IPS-NIHi7 (cell line): ENCODE results near the gene PCNP.
A peak's percentile ranks its signal among the peaks of the same experiment; 100 is the strongest.
"Not testable (repeated sequence)": the region's sequence is repeated elsewhere in the genome, so short reads cannot be mapped to it uniquely, and the experiment has no call there.

Experiments used
- DNase-seq: peaks from one replicate; pipeline ENCODE4 v3.0.0; 2012; ENCODE audit warnings: mixed read lengths; ENCODE audit errors: extremely low spot score

The PCNP gene

DNA sequence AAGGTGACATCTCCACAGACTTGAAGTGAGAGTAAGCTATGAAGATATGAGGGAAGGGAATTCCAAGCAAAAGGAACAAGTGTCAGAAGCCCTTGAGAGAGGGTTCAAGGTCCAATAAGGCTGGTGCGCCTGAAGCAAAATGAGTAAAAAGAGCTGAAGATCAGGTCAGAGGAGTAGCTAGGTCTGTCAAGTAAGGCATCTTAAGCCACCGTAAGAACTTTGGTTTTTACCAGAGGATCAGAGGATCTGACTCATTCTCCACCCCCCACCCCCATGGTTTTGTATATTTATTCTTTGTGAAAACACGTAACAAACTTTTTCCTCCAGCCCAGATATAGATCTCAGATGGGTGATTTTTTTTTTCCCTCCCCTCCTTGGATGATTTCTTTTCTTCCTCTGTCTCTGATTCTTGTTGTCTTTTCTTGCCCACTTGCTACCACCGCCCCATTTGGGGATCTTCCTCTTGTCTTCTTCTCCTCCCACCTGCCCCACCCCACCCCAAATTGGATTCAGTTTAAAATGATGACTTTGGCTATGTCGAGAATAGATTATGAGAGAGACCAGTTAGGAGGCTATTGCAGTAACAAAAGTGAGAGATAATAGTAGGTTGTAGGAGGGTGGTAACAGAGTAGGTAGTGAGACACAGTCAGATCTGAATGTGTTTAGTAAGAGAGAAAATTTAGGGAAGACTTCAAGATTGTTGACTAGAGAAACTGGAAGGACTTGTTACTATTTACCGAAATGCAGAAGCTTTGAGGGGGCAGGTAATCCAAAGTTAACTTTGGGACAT, 6.3 kb upstream of the PCNP start:
- DNase-seq = no peak

DNA sequence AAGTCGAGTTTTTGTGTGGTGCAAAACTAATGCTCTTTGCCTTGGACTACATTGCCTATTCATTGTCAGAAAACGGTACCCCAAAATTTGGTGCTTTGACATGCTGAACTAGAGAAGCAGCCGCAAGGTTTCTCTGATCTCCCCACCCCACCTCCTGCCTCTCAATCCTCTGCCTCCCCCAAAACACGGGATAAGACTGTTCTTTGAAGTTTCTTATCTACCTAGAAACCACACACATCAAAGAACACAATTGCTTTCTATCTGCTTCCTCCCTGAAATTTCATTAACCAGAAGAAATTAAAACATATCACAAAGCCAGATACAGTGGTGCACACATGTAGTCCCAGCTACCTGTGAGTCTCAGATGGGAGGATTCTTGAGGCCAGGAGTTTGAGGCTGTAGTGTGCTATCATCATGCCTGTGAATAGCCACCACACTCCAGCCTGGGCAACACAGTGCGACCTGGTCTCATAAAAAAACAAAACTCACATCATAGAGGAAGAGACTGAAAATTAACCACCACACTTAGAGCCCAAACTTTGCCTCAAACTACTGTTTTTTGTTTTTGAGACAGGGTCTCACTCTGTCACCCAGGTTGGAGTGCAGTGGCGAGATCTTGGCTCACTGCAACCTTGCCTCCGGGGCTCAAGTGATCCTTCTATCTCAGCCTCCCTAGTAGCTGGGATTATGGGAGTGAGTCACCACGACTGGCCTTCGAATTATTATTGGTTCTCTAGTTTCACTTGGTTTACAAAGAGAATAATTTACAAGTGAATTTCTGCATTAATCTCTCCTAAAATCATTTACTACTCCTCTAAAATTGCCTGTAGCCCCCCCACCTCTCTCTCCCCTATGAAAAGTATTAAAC, 2.7 kb upstream of the PCNP start:
- no peak for DNase-seq

DNA sequence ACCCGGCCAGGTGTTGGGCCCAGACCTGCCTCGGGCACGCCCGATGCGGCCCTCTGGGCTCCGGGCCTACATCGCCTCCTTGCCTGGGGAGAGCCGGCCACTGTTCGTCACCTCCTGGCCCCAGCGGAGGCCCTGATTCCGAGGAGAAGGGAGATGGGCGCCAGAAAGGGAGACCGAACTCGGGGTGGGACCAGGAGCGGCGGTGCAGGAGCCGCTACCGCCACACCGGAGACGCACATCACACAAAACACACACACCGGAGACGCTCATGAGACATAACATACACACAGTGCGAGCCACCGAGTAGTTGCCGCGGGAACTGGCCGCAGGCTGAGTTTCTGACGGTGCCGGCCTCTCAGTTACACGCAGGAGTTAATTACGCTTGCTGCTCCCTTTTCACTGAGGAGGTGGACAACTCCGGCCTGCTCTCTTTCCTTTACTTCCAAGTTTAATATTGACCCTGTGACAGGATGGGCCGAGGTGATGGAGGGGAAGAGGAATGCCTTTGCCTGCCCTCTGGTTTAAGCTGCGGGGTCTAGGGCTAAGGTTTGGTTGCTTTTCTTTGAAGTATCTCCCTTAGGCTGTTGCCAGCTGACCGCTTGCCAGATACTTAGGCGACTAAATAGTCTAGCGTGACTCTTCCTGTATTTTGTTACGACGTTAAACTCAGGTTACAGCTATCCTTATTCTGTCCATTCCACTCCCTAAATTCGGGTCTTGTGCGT, 570 bp downstream of the PCNP start:
- peak; percentile 48 for DNase-seq

DNA sequence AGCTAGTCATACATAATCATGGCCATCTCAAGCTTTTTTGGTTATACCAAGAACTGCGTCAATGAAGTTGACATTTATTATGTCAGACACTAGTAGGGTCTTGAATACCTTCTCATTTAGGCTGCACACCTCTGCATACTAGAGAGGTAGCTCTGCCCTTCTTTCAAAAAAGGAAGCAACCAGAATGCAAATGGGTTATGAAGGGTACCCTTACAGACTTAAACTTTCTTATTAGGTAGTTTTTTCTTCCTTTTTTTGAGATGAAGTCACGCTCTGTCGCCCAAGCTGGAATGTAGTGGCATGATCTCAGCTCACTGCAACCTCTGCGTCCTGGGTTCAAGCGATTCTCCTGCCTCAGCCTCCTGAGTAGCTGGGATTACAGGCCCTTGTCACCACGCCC, 3.3 kb downstream of the PCNP start:
- no peak for DNase-seq

DNA sequence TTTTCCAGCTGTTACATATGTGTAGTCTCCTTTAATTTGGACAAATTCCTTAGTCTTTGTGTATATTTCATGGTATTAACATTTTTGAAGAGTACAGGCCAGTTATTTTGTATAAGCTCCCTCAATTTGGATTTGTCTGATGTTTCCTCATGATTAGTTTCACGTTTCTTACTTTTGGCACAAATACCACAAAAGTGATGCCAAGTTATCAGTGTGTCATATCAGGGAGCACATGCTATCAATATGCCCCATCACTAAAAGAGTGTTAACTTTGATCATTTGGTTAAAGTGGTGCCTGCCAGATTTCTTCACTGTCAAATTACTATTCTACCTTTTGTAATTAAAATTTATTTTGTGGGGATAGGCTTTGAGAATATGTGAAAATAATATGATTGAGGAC, 14.6 kb downstream of the PCNP start:
- no peak for DNase-seq

DNA sequence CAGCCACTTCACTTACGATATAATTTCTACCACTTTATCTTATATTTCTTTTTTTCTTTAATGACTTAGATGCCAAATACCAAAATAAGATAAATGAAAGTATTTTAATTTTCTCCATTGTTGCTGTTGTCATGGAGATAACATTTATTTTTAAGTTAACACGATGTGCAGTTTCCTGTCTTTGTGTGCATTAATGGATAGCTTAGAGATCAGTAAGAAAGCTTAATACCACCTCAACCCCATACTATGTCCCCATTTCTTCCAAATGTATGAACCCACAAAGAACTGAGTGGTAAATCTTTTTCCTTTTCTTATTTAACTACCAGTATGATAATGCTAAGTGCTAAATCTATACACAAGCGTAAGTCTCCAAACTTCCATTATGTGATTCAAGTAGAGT, 17.1 kb downstream of the PCNP start:
- no peak for DNase-seq

DNA sequence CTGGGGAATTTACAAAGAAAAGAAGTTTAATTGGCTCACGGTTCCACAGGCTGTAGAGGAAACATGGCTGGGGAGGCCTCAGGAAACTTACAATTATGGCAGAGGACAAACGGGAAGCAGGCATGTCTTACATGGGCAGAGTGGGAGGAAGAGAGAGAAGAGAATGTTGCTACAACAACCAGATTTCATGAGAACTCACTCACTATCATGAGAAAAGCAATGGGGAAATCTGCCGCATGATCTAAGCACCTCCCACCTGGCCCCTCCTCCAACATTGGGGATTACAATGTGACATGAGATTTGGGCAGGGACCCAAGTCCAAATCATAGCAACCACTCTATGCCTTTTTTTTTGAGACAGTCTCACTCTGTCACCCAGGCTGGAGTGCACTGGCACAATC, 28.8 kb downstream of the PCNP start:
- no peak for DNase-seq

DNA sequence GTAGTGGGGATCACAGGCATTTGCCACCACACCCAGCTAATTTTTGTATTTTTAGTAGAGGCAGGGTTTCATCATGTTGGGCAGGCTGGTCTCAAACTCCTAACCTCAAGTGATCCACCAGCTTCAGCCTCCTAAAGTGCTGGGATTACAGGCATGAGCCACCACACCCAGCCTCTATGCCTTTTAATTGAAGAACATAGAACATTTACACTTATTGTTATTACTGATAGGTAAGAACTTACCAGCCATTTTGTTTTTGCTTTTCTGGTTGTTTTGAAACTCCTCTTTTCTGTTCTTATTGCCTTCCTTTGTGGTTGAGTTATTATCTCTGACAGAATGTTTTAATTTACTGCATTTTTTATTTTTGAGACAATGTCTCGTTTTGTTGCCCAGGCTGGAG, 29.2 kb downstream of the PCNP start:
- no peak for DNase-seq

DNA sequence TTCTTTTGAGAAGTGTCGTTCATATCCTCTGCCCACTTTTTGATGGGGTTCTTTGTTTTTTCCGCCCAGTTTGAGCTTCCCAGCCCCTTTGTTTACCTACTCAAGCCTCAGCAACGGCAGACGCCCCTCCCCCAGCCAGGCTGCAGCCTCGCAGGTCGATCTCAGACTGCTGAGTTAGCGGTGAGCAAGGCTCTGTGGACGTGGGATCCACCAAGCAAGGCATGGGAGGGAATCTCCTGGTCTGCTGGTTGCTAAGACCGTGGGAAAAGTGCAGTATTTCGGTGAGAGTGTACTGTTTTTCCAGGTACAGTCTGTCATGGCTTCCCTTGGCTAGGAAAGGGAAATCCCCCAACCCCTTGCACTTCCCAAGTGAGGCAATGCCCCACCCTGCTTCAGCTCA, 31.4 kb downstream of the PCNP start:
- not testable (repeated sequence) for DNase-seq

DNA sequence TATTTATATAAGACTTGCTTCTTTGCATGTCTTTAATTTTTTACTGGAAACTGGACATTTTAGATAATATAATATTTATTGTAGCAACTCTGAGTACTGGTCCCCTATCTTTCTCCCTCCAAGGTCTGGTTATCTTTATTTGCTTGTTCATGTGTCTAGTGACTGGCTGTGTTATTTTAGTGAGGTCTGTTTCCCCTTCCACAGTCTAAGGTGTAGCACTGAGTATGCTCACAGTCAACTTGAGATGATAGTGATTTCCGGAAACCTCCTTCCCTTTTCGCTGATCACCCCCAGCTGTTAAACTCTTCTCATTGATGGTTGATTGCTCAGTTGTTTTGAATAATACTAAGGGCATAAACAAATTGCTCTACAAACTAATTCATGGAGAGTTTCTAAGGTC, 37.0 kb downstream of the PCNP start:
- DNase-seq = no peak

DNA sequence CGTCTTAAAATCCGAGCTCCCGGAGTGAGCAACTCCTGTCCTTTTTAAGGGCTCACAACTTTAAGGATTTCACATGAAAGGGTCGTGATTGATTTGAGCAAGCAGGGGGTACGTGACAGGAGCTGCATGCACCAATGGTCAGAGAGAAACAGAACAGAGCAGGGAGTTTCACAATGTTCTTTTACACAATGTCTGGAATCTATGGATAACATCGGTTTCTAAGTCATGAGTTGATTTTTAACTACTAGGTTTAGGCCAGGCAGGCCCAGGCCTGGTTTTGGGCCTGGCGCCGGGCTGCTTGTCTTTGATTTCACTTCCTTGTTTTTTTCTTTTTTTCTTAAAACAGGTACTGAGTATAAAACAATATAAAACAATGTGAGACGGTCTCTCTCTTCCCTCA, 39.0 kb downstream of the PCNP start:
- not testable (repeated sequence) for DNase-seq

DNA sequence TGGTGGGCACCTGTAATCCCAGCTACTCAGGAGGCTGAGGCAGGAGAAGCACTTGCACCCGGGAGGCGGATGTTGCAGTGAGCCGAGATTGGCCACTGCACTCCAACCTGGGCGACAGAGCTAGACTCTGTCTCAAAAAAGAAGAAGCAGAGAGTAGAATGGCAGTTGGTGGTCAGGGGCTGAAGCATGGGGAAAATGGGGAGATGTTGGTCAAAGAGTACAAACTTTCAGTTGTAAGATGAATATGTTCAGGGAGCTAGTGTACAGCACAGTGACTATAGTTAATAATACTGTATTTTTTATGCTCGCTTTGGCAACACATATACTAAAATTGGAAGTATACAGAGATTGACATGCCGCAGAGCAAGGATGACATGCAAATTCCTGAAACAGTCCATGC, 41.5 kb downstream of the PCNP start:
- no peak for DNase-seq

DNA sequence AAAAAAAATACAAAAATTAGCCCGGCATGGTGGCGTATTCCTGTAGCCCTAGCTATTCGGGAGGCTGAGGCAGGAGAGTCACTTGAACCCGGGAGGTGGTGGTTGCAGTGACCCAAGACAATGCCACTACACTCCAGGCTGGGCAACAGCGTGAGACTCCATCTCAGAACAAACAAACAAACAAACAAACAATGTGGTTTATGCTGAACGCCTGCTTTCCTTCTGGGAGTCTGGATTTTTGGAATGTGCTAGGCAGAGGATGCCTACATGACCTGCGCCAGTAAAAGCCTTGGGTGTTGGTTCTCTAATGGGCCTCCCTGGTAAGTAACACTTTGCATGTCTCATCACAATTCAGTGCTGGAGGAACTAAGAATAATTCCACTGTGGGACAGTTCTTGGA, 43.5 kb downstream of the PCNP start:
- no peak for DNase-seq

DNA sequence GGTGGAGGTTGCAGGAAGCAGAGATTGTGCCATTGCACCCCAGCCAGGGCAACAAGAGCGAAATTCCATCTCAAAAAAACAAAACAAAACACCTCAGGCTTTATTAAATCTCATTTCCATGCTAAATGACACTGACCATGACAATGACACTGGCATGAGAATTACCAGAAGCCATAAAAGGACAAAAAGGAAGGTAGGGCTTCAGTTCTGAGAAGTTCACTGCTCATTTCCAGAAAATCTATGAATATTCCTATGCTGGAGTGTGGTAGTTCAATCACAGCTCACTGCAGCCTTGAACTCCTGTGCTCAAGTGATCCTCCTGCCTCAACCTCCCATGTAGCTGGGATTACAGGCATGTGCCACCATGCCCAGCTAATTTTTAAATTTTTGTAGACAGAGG, 44.7 kb downstream of the PCNP start:
- DNase-seq = no peak

DNA sequence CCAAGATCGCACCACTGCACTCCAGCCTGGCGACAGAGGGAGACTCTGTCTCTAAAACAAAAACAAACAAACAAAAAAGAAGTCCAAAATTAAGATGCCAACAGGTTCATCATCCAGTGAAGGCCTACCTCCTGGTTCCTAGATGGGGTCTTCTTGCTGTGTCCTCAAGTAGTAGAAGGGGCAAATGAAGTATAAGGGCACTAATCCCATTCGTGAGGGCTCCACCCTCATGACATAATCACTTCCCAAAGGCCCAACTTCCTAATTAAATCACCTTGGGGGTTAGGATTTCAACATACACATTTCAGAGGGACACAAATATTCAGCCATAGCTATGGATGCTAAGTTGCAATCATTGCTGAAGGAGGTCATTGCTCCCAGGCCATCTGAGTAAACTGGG, 45.8 kb downstream of the PCNP start:
- DNase-seq = no peak

DNA sequence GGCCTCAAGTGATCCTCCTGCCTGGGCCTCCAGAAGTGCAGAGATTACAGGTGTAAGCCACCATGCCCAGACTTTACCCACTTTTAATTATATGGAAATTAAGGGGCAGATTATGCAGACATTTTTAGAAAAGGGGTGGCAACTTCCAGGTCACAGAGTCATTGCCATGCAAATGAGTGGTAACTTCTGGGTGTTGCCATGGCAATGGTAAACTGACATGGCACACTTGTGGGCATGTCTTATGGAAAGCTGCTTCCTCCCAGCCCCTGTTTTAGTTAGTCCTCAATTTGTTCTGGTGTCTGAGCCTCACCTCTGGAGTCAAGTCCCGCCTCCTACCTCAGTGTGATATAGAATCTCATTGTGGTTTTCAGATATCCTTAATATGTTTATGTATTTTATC, 49.7 kb downstream of the PCNP start:
- DNase-seq = no peak

DNA sequence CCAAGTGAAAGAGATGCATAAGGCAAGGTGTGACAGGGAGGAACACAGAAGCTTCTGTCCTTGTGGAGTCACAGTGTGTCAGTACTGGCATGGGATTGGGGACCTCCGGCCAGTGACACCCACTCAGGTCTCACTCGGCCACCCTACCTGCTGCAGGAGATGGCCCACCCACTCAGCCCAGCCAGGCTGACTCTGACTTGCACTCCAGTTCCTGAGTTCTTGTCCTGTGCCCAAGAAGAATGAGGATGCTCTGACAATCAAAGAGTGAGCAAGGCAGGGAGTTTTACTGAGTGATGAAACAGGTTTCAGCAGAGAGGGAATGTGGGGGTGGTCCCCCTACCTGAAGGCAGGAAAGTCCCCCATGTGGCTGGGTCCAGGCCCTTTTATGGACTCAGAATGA, 50.9 kb downstream of the PCNP start:
- no peak for DNase-seq

DNA sequence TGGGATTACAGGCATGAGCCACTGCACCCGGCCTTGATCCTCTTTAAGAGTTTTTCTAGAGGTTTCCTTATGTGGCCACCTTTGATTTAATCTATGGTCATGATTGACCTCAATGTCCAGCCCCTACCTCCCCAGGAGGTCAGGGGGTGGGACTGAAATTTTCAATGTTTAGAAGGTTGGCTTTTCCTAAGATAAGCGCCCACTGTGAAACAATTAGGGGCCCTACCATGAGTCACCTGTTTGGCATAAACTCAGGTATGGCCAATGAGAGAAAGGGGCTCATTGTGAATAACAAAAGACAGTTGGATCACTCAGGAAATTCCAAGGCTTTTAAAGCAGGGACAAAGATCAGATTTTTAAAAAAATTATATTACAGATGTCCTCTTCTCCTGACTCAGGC, 51.9 kb downstream of the PCNP start:
- DNase-seq = no peak

DNA sequence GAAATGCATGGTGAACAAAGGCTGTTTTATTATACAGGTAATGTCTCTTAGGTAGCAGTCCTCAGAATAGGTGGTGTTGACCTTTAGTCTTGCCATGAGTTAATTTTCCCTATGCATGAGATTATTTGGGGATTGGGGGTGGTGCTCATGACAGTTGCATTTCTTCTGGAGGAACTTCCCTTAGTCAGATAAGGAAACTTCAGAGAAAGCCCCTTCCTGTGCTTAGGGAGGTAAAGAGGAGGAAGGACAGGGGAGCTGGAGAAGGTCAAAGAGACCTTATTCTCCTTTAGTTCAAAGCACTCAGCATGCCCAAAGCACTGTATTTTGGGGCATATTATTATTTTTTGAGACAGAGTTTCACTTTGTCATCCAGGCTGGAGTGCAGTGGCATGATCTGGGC, 55.2 kb downstream of the PCNP start:
- DNase-seq = no peak

DNA sequence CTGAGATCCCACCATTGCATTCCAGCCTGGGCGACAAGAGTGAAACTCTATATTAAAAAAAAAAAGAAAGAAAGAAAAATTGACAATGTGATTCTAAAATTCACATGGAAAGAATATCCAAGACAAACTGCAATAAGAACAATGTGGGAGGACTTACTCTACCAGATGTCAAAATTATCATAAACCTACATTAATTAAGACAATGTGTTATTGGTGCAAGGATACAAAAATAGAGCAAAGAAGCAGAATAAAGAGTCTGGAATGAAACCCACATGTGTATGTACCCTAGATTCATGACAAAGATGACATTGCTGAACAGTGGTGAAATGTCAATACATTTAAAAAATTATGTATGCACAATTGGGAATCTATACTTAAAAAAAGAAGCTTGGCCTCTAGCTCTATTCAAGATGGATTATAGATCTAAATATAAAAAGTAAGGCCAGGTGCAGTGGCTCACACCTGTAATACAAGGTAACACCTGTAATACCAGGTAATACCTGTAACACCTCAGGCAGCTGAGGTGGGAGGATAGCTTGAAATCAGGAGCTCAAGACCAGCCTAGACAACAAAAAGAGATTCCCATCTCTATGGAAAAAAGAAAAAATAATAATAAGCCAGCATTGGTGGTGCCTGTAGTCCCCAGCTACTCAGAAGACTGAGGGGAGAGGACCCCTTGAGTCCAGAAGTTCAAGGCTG, 57.3 kb downstream of the PCNP start:
- DNase-seq = no peak

DNA sequence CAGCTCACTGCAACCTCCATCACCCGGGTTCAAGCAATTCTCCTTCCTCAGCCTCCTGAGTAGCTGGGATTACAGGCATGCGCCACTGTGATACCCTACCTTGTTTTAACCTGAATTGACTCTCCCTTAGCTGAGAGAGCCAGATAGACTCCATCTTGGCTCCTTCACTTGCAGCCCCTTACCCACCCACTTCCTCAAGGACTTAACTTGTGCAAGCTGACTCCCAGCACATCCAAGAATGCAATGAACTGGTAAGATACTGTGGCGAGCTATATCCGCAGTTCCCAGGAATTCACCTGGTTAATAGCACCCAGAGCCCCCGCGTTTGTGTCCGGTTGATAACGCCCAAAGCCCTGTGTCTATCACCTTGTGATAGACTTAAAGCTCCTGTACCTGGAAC, 58.0 kb downstream of the PCNP start:
- DNase-seq = not testable (repeated sequence)

DNA sequence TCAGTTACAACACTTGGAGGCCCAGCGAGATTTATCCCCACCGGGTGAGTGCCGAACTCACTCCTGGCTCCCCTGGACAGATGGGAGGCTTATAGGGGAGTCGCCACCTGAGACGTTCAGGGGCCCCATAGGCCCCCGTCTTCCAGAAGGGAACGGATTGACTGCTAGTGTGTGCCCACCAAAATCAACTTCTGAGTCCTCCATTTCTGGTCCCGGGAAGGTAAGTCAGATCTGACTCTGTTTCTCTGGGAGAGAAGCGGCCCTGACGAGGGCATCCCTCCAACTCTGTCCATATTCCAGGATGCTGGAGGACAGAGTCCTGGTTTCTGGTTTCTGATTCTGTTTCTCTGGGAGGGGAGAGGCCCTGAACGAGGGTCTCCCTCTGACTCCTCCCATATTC, 58.6 kb downstream of the PCNP start:
- DNase-seq = no peak
